CD4-positive, alpha-beta memory T cell (primary cell): ENCODE measurements around the gene ISL1. TPM values are rescaled to one million over a fixed set of nuclear protein-coding genes. Genes with fewer than 3 reads are reported as not detected.

Experiments
- CTCF ChIA-PET: fragments of 350-600 bp; sonication (Branson Sonifier 250); formaldehyde crosslinking; loops from one replicate; lab custom pipeline; 2021; ENCODE audit warnings: inconsistent platforms; ENCODE audit not compliant: partially characterized antibody; lab: Charles Lee
- POLR2A ChIA-PET: fragments of 350-600 bp; sonication (Branson Sonifier 250); formaldehyde crosslinking; loops from one replicate; lab custom pipeline; 2021; ENCODE audit not compliant: partially characterized antibody; lab: Charles Lee
- DNase-seq, 5 donors: peaks; one replicate each; pipeline versions ENCODE4 v3.0.0 to v3.0.0-alpha.2; 2020 to 2022; ENCODE audit warnings: mixed read lengths in 1 of 5
- H3K27ac ChIP-seq: one replicate; pipeline ENCODE4 v1.7.0; 2013; ENCODE audit warnings: low read depth, low read length
- H3K27me3 ChIP-seq: 2 replicates; pipeline ENCODE4 v1.7.0; 2013; ENCODE audit warnings: mild to moderate bottlenecking, low read length, moderate library complexity; ENCODE audit not compliant: insufficient read depth
- H3K36me3 ChIP-seq: 2 replicates; pipeline ENCODE4 v1.7.0; 2013; ENCODE audit warnings: mild to moderate bottlenecking, low read length, moderate library complexity; ENCODE audit not compliant: insufficient read depth
- H3K4me1 ChIP-seq: 2 replicates; pipeline ENCODE4 v1.7.0; 2013; ENCODE audit warnings: mild to moderate bottlenecking, low read length, moderate library complexity; ENCODE audit not compliant: insufficient read depth
- H3K4me3 ChIP-seq, 2 donors: one replicate each; pipeline ENCODE4 v1.7.0; 2013; ENCODE audit warnings: low read length in 2 of 2, mild to moderate bottlenecking in 1 of 2
- H3K9me3 ChIP-seq, 2 donors: one replicate each; pipeline ENCODE4 v1.7.0; 2013; ENCODE audit warnings: low read length in 2 of 2, control low read depth in 1 of 2; ENCODE audit not compliant: control insufficient read depth in 1 of 2
- H3K27ac Mint-ChIP-seq, 7 donors: one replicate each; pipeline ENCODE4 v1.8.0; 2020 to 2021; ENCODE audit warnings: mixed read lengths in 7 of 7, mild to moderate bottlenecking in 6 of 7, inconsistent platforms in 3 of 7, moderate library complexity in 3 of 7
- H3K27me3 Mint-ChIP-seq, 2 donors: one replicate each; pipeline ENCODE4 v1.8.0; 2020 to 2021; ENCODE audit warnings: mixed read lengths in 2 of 2
- H3K36me3 Mint-ChIP-seq, 2 donors: one replicate each; pipeline ENCODE4 v1.8.0; 2020 to 2021; ENCODE audit warnings: mixed read lengths in 2 of 2, inconsistent platforms in 1 of 2, mild to moderate bottlenecking in 1 of 2
- H3K4me1 Mint-ChIP-seq, 4 donors: one replicate each; pipeline ENCODE4 v1.8.0; 2020 to 2021; ENCODE audit warnings: mixed read lengths in 4 of 4, mild to moderate bottlenecking in 1 of 4
- H3K4me3 Mint-ChIP-seq, 8 donors: one replicate each; pipeline ENCODE4 v1.8.0; 2020 to 2021; ENCODE audit warnings: mixed read lengths in 8 of 8, mild to moderate bottlenecking in 7 of 8, moderate library complexity in 6 of 8, inconsistent platforms in 3 of 8
- H3K9me3 Mint-ChIP-seq, 8 donors: one replicate each; pipeline ENCODE4 v1.8.0; 2020 to 2021; ENCODE audit warnings: mixed read lengths in 8 of 8, mild to moderate bottlenecking in 5 of 8, inconsistent platforms in 3 of 8, moderate library complexity in 1 of 8
- intact Hi-C: fragments of 100-400 bp; cut with micrococcal nuclease; formaldehyde crosslinking; loops from one replicate; pipeline ENCODE4 v1.15.1; 2023
- polyA plus RNA-seq, 2 donors: library from polyadenylated mRNA; unstranded; fragments of 300-500 nt; fragmentation: Illumina TruSeq; gene quantifications; one replicate each; pipeline ENCODE4 v1.2.3, GENCODE V29; 2021
- total RNA-seq, 2 experiments: library from RNA; stranded (reverse); gene quantifications; one replicate each; pipeline ENCODE4 v1.2.3, GENCODE V29; 2021

Gene ISL1
- total and polyA plus RNA-seq, 4 experiments from 2014 or later = not detected

GRCh38 chr5:51395245-51395644 lies 12.0 kb downstream of the ISL1 start:
- ChIA-PET CTCF (no interaction called here), POLR2A (no interaction called here)
- Histone ChIP-seq H3K9me3 (no peaks in the 10 kb centered on the region), H3K27ac (no peak overlapping the region), H3K36me3 (no peaks in the 10 kb centered on the region), H3K27me3 (no peaks in the 10 kb centered on the region), H3K4me3 (no peak overlapping the region), H3K4me1 (no peaks in the 10 kb centered on the region)
- Mint-ChIP-seq H3K36me3 (no peaks in the 10 kb centered on the region), H3K4me3 (no peak overlapping the region), H3K9me3 (peaks cover 0 to 30% (median 8%) of the 10 kb centered on the region in 8 donors), H3K27ac (no peak overlapping the region), H3K27me3 (peaks cover 18 to 47% of the 10 kb centered on the region in 2 donors), H3K4me1 (no peaks in the 10 kb centered on the region)
- intact Hi-C loops = no loop called here
- DNase-seq = no peak

- Mint-ChIP-seq H3K36me3 (no peaks in the 10 kb centered on the region), H3K27ac (no peak overlapping the region), H3K27me3 (peaks cover 17 to 44% of the 10 kb centered on the region in 2 donors), H3K4me3 (no peak overlapping the region), H3K9me3 (peaks cover 0 to 30% (median 8%) of the 10 kb centered on the region in 8 donors), H3K4me1 (no peaks in the 10 kb centered on the region)
- H3K27me3 ChIP-seq = no peaks in the 10 kb centered on the region
- H3K4me1 ChIP-seq = no peaks in the 10 kb centered on the region
- POLR2A ChIA-PET = no interaction called here
- H3K27ac ChIP-seq = no peak overlapping the region
- no peaks in the 10 kb centered on the region for H3K36me3 ChIP-seq
- DNase-seq = no peak
- H3K4me3 ChIP-seq = no peak overlapping the region
- CTCF ChIA-PET = no interaction called here
- H3K9me3 ChIP-seq = no peaks in the 10 kb centered on the region
- intact Hi-C loops = no loop called here
These were observed 12.6 kb downstream of the ISL1 start for GRCh38 chr5:51395666-51396356.

DNA sequence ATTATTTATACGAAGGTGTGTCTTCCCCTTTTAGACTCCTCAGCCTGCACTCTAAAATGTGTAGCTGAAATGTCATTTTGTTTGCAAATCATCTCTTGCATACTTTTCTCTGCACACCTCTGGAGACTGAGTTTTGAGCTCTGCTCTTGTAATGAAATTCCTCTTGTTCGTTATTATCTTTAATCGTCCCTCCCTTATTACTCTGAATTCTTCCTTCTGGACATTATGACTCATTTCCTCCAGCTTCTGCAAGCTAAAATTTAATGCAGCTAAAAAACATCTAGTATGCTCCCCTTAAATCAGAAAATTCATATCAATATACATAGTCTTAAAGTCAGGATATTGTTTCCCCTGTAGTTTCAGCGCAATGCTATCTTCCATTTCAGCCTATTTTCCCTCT lies 13.5 kb downstream of the ISL1 start:
- ChIA-PET POLR2A (no interaction called here), CTCF (no interaction called here)
- Mint-ChIP-seq H3K4me1 (no peaks in the 10 kb centered on the region), H3K27me3 (peaks cover 17 to 36% of the 10 kb centered on the region in 2 donors), H3K4me3 (no peak overlapping the region), H3K27ac (no peak overlapping the region), H3K36me3 (no peaks in the 10 kb centered on the region), H3K9me3 (peaks cover 0 to 25% (median 8%) of the 10 kb centered on the region in 8 donors)
- Histone ChIP-seq H3K4me1 (no peaks in the 10 kb centered on the region), H3K4me3 (no peak overlapping the region), H3K36me3 (no peaks in the 10 kb centered on the region), H3K27ac (no peak overlapping the region), H3K9me3 (no peaks in the 10 kb centered on the region), H3K27me3 (no peaks in the 10 kb centered on the region)
- no peak for DNase-seq
- intact Hi-C loops = no loop called here

DNA sequence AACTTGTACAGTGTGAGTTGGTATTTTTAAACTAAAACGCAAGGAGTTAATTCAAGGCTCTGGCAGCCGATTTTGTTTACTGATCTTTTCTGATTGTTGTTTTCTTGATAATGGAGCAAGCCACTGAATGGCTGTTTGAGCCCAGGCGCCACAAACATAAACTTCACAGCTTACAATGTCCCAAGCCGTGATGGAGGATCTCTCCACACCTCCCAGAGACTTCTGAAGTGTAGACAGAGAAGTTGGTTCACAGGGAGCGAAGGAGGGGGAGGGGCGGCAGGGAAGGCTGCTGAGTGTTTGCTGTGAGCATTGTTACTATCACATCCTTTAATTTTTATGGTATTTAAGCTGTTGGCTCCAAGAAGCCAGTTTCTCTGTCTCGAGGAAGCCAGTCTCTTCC lies 14.7 kb downstream of the ISL1 start:
- Mint-ChIP-seq H3K9me3 (peaks cover 0 to 25% (median 5%) of the 10 kb centered on the region in 8 donors), H3K27ac (no peak overlapping the region), H3K4me3 (no peak overlapping the region), H3K36me3 (no peaks in the 10 kb centered on the region), H3K4me1 (no peaks in the 10 kb centered on the region), H3K27me3 (peaks cover 17 to 32% of the 10 kb centered on the region in 2 donors)
- POLR2A ChIA-PET = no interaction called here
- no peak overlapping the region for H3K4me3 ChIP-seq
- H3K27ac ChIP-seq = no peak overlapping the region
- intact Hi-C loops = no loop called here
- H3K36me3 ChIP-seq = no peaks in the 10 kb centered on the region
- H3K27me3 ChIP-seq = no peaks in the 10 kb centered on the region
- DNase-seq = no peak
- H3K4me1 ChIP-seq = no peaks in the 10 kb centered on the region
- H3K9me3 ChIP-seq = no peaks in the 10 kb centered on the region
- CTCF ChIA-PET = no interaction called here

DNA sequence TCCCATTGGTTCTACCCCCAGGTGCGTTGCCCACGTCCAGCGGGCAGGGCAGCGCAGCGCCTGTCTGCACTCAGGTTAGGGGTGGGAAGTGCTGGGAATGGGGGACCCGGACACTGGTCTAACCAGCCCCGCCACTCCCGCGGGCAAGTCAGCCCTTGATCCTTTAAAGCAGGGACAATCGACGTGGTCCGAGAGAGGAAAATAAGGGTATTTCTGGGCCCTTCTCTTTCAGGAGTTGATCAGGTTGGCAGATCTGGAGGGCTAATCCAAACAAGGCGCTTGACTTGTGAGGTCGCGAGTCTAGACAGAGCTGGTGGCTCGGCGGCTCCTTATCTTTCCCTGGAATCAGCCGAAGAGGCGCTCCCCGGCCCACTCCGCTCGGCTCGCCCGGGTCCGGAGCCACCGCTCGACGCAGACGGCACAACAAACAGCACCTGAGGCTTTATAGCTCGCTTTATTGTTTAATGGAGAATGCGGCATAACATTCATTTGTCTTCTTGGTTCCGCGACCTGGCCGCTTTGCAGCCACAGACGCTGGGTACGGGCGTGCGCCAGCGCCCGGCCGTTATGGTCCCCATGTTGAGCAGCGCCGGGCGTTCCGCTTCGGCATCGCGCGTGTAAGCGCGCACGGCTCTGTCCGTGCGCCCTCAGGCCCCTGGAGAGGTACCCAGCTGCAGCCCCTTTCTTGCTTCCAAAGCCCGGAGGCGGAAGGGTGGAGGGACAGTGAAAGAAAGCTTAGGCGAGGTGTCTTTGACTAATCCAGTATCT lies 15.8 kb downstream of the ISL1 start:
- H3K9me3 ChIP-seq = no peaks in the 10 kb centered on the region
- peaks cover 16 to 31% of the 10 kb centered on the region in 2 donors for H3K27me3 Mint-ChIP-seq
- no peak overlapping the region for H3K27ac Mint-ChIP-seq
- H3K4me3 Mint-ChIP-seq = no peak overlapping the region
- ChIA-PET POLR2A (no interaction called here), CTCF (no interaction called here)
- H3K4me1 ChIP-seq = no peaks in the 10 kb centered on the region
- H3K9me3 Mint-ChIP-seq = peaks cover 0 to 23% (median 5%) of the 10 kb centered on the region in 8 donors
- DNase-seq = no peak
- H3K27me3 ChIP-seq = no peaks in the 10 kb centered on the region
- no peaks in the 10 kb centered on the region for H3K36me3 Mint-ChIP-seq
- intact Hi-C loops = no loop called here
- no peaks in the 10 kb centered on the region for H3K4me1 Mint-ChIP-seq
- H3K27ac ChIP-seq = no peak overlapping the region
- no peak overlapping the region for H3K4me3 ChIP-seq
- no peaks in the 10 kb centered on the region for H3K36me3 ChIP-seq

- no peaks in the 10 kb centered on the region for H3K36me3 ChIP-seq
- POLR2A ChIA-PET = no interaction called here
- H3K27me3 Mint-ChIP-seq = peaks cover 15 to 29% of the 10 kb centered on the region in 2 donors
- H3K9me3 ChIP-seq = no peaks in the 10 kb centered on the region
- DNase-seq = no peak
- no peak overlapping the region for H3K4me3 Mint-ChIP-seq
- H3K27ac ChIP-seq = no peak overlapping the region
- no peaks in the 10 kb centered on the region for H3K36me3 Mint-ChIP-seq
- H3K4me1 ChIP-seq = no peaks in the 10 kb centered on the region
- H3K9me3 Mint-ChIP-seq = peaks cover 0 to 20% (median 5%) of the 10 kb centered on the region in 8 donors
- no peak overlapping the region for H3K4me3 ChIP-seq
- intact Hi-C loops = no loop called here
- no peak overlapping the region for H3K27ac Mint-ChIP-seq
- CTCF ChIA-PET = no interaction called here
- H3K4me1 Mint-ChIP-seq = no peaks in the 10 kb centered on the region
- no peaks in the 10 kb centered on the region for H3K27me3 ChIP-seq
These were observed 16.4 kb downstream of the ISL1 start for GRCh38 chr5:51399643-51400006.

DNA sequence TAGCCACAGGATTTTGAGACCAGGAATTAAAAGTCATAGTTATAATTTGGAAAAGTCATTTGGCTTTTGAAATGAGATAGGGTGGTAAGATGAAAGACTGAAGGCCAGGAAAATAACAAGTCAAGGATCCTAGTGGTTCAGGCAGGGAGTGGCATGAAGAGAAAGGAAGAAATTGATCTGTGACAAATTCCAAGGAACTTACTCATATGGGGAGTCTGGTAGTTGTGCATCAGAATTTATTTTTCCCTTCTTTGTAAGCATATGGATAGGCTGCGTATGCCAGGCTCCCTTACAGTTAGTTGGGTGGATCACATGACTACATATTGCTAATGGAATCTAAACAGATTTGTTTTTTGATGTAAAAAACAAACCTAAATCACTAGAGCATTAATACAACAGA lies 21.0 kb downstream of the ISL1 start:
- no peaks in the 10 kb centered on the region for H3K36me3 ChIP-seq
- CTCF ChIA-PET = no interaction called here
- POLR2A ChIA-PET = no interaction called here
- H3K9me3 Mint-ChIP-seq = peaks cover 0 to 10% (median 2%) of the 10 kb centered on the region in 8 donors
- H3K4me1 ChIP-seq = no peaks in the 10 kb centered on the region
- no peak overlapping the region for H3K4me3 ChIP-seq
- H3K4me1 Mint-ChIP-seq = no peaks in the 10 kb centered on the region
- H3K27ac ChIP-seq = no peak overlapping the region
- no peaks in the 10 kb centered on the region for H3K27me3 ChIP-seq
- no peak overlapping the region for H3K4me3 Mint-ChIP-seq
- intact Hi-C loops = no loop called here
- H3K9me3 ChIP-seq = no peaks in the 10 kb centered on the region
- H3K36me3 Mint-ChIP-seq = no peaks in the 10 kb centered on the region
- H3K27me3 Mint-ChIP-seq = peaks cover 0 to 5% of the 10 kb centered on the region in 2 donors
- H3K27ac Mint-ChIP-seq = no peak overlapping the region
- no peak for DNase-seq
